ENCODE measurements around the gene C3orf20.

GRCh38 chr3:14779069-14779685 is 104.2 kb downstream of the C3orf20 start:
- no peak for TF ChIP-seq CTCF (conservative IDR thresholded peaks at IDR 0.05; ENCODE audit: low read depth, low read length)
- TF ChIP-seq EZH2 (IDR thresholded peaks at IDR 0.05; ENCODE audit: low read length, unreplicated experiment): no peak

All from PC-3 (cell line).